Measurements from ENCODE around the gene TMEM272. TPM values are rescaled to one million over a fixed set of nuclear protein-coding genes. Genes with fewer than 3 reads are reported as not detected.

Gene TMEM272
- total and polyA plus RNA-seq, 2 experiments from 2014 or later: not detected

DNA sequence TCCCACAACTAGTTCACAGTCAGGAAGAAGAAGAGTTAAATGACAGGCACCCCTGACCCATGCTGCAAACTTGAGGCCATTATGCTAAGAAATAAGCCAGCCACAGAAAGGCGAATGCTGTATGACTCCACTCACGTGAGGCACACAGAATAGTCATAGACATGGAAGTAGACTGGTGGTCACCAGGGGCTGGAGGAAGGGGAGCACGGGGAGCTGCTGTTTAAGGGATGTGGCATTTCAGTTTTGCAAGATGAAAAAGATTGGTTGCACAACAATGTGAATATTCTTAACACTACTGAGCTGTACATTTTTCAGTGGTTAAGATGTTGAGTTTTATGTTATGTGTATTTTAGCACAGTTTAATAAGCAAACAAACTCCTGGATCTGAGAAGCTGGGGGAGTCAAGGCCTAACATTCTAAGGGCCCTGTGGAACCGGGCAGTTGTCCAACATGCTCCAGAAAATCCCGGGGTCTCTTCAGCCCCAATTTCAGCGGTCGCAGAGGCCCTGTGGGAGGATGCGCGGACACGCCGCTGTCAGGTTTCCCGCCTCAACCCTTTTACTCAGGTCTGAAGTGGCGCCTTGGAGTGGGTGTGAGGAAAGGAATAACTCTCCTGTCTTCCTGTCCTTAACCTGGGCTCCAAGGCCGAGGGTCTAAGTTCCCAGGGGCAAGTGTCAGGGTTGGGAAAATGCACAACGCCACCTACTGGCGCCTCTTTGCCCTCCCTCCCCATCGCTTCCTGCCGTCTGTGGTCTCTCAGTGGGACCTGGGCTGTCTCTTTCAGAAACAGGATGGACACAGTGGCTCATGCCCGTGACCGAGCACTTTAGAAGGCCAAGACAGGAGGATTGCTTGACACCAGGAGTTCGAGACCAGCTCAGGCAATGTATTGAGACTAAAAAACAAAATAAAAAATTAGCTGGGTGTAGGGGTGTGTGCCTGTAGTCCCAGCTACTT is 4.4 kb upstream of the TMEM272 start:
- Histone ChIP-seq H3K9me2 (ENCODE audit: insufficient read depth) (no peaks in the 10 kb centered on the region; the same call in 1 of the 2 replicates), H3K9me3 (ENCODE audit: low read depth) (no peaks in the 10 kb centered on the region), H3K79me2 (ENCODE audit: insufficient read depth) (no peaks in the 10 kb centered on the region), H2AFZ (no peak overlapping the region), H3K9ac (no peak overlapping the region), H3K4me3 (no peak overlapping the region), H3K36me3 (ENCODE audit: low read depth) (no peaks in the 10 kb centered on the region), H4K20me1 (ENCODE audit: insufficient read depth) (no peaks in the 10 kb centered on the region), H3K4me2 (ENCODE audit: unreplicated experiment) (peak overlapping the region; percentile 10), H3K27me3 (replicated peaks; ENCODE audit: insufficient read depth) (peaks cover 10% of the 10 kb centered on the region), H3K27ac (no peak overlapping the region), H3F3A (ENCODE audit: insufficient read depth) (no peaks in the 10 kb centered on the region; the same call in 1 of the 2 replicates), H3K4me1 (ENCODE audit: insufficient read depth) (peaks cover 15% of the 10 kb centered on the region; the same call in 1 of the 2 replicates)
- in situ Hi-C loops (cut with MboI): no loop called here
- TF ChIP-seq EZH2 (IDR thresholded peaks at IDR 0.05; ENCODE audit: insufficient read depth, poor library complexity, severe bottlenecking): no peak
- no peak for TF ChIP-seq EZH2phosphoT487 (IDR thresholded peaks at IDR 0.05; ENCODE audit: insufficient read depth, low read depth)
- peak; percentile 25 for DNase-seq
- 64 to 65% methylated on average over 21 of the region's 21 CpGs for WGBS, 2 experiments (ENCODE audit: low coverage in 1 of 2, low lambda C conversion rate in 2 of 2, missing lambda C conversion rate in 2 of 2)

- H3K27me3 ChIP-seq (replicated peaks; ENCODE audit: insufficient read depth): peaks cover 9% of the 10 kb centered on the region
- 26 to 29% methylated on average over 4 of the region's 4 CpGs for WGBS, 2 experiments (ENCODE audit: low coverage in 1 of 2, low lambda C conversion rate in 2 of 2, missing lambda C conversion rate in 2 of 2)
- H3K79me2 ChIP-seq (ENCODE audit: insufficient read depth): no peaks in the 10 kb centered on the region
- TF ChIP-seq EZH2phosphoT487 (IDR thresholded peaks at IDR 0.05; ENCODE audit: insufficient read depth, low read depth) (no peak), EZH2 (IDR thresholded peaks at IDR 0.05; ENCODE audit: insufficient read depth, poor library complexity, severe bottlenecking) (no peak)
- no peaks in the 10 kb centered on the region; the same call in 1 of the 2 replicates for H3F3A ChIP-seq (ENCODE audit: insufficient read depth)
- H4K20me1 ChIP-seq (ENCODE audit: insufficient read depth): no peaks in the 10 kb centered on the region
- no peaks in the 10 kb centered on the region for H3K36me3 ChIP-seq (ENCODE audit: low read depth)
- H3K4me3 ChIP-seq: no peak overlapping the region
- no peak overlapping the region for H3K9ac ChIP-seq
- peak overlapping the region; percentile 10 for H3K4me2 ChIP-seq (ENCODE audit: unreplicated experiment)
- no peaks in the 10 kb centered on the region for H3K9me2 ChIP-seq (ENCODE audit: insufficient read depth)
- peak; percentile 43 for DNase-seq
- in situ Hi-C loops (cut with MboI): no loop called here
- H3K9me3 ChIP-seq (ENCODE audit: low read depth): no peaks in the 10 kb centered on the region
- H3K4me1 ChIP-seq (ENCODE audit: insufficient read depth): peaks cover 15% of the 10 kb centered on the region; the same call in 1 of the 2 replicates
- no peak overlapping the region for H3K27ac ChIP-seq
- no peak overlapping the region for H2AFZ ChIP-seq
Measured at GRCh38 chr13:51848674-51849073, 3.7 kb upstream of the TMEM272 start.

GRCh38 chr13:51846756-51847155 is 1.8 kb upstream of the TMEM272 start:
- H3F3A ChIP-seq (ENCODE audit: insufficient read depth): no peaks in the 10 kb centered on the region; the same call in 1 of the 2 replicates
- no peak for DNase-seq
- no peaks in the 10 kb centered on the region for H3K79me2 ChIP-seq (ENCODE audit: insufficient read depth)
- H3K9me3 ChIP-seq (ENCODE audit: low read depth): no peaks in the 10 kb centered on the region
- no peaks in the 10 kb centered on the region for H3K36me3 ChIP-seq (ENCODE audit: low read depth)
- H3K4me1 ChIP-seq (ENCODE audit: insufficient read depth): peaks cover 15% of the 10 kb centered on the region; the same call in 1 of the 2 replicates
- no peak overlapping the region for H3K4me2 ChIP-seq (ENCODE audit: unreplicated experiment)
- peaks cover 18% of the 10 kb centered on the region for H3K27me3 ChIP-seq (replicated peaks; ENCODE audit: insufficient read depth)
- WGBS, 2 experiments (ENCODE audit: low coverage in 1 of 2, low lambda C conversion rate in 2 of 2, missing lambda C conversion rate in 2 of 2): 62 to 76% methylated on average over 1 of the region's 1 CpG
- no peak overlapping the region for H3K4me3 ChIP-seq
- no peak for TF ChIP-seq EZH2 (IDR thresholded peaks at IDR 0.05; ENCODE audit: insufficient read depth, poor library complexity, severe bottlenecking)
- TF ChIP-seq EZH2phosphoT487 (IDR thresholded peaks at IDR 0.05; ENCODE audit: insufficient read depth, low read depth): no peak
- H3K27ac ChIP-seq: no peak overlapping the region
- H2AFZ ChIP-seq: no peak overlapping the region
- in situ Hi-C loops (cut with MboI): no loop called here
- no peaks in the 10 kb centered on the region for H3K9me2 ChIP-seq (ENCODE audit: insufficient read depth)
- no peaks in the 10 kb centered on the region for H4K20me1 ChIP-seq (ENCODE audit: insufficient read depth)
- H3K9ac ChIP-seq: no peak overlapping the region

DNA sequence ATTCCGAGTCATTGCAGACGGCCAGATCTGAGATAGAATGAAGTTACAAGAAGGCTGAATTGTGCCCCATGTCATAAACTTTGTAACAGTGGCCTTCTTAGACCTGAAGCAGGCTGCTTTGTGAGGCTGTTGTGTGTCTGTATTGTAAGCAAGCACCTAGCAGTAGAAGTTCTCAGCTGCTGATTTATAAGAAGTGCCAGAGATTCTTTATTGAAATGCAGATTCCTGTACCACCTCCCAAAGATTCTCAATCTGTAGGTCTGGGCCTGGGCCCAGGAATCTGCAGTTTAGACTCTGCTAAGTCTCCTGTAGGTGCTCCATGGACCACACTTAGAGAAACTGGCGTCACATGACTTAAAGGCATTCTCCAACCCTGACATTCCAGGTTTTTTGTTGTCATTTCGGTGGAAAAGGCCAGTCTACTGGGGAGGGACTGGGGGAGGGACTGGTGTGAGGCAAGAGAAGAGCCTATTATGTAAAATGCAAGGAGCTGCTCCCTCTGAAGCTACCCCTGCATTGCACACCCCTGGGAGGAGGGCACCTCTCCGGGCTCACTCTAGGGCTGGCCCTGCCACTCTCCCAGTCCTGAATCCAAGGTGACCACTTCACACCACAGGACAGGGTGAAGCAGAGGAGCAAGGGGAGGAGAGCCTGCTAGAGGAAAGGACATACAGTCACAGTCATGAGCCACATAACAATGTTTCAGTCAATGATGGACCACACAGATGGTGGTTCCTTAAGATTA is 769 bp upstream of the TMEM272 start:
- Histone ChIP-seq H3K27me3 (replicated peaks; ENCODE audit: insufficient read depth) (peaks cover 22% of the 10 kb centered on the region), H3K4me1 (ENCODE audit: insufficient read depth) (peaks cover 15% of the 10 kb centered on the region; the same call in 1 of the 2 replicates), H3K9me3 (ENCODE audit: low read depth) (no peaks in the 10 kb centered on the region), H3F3A (ENCODE audit: insufficient read depth) (no peaks in the 10 kb centered on the region; the same call in 1 of the 2 replicates), H3K4me3 (no peak overlapping the region), H3K27ac (no peak overlapping the region), H4K20me1 (ENCODE audit: insufficient read depth) (no peaks in the 10 kb centered on the region), H3K9me2 (ENCODE audit: insufficient read depth) (no peaks in the 10 kb centered on the region), H2AFZ (peak overlapping the region; percentile 88), H3K79me2 (ENCODE audit: insufficient read depth) (no peaks in the 10 kb centered on the region), H3K9ac (no peak overlapping the region), H3K4me2 (ENCODE audit: unreplicated experiment) (peak overlapping the region; percentile 57), H3K36me3 (ENCODE audit: low read depth) (no peaks in the 10 kb centered on the region)
- no peak for DNase-seq
- TF ChIP-seq EZH2phosphoT487 (IDR thresholded peaks at IDR 0.05; ENCODE audit: insufficient read depth, low read depth) (no peak), EZH2 (IDR thresholded peaks at IDR 0.05; ENCODE audit: insufficient read depth, poor library complexity, severe bottlenecking) (no peak)
- in situ Hi-C loops (cut with MboI): no loop called here
- WGBS, 2 experiments (ENCODE audit: low coverage in 1 of 2, low lambda C conversion rate in 2 of 2, missing lambda C conversion rate in 2 of 2): 45 to 48% methylated on average over 5 of the region's 5 CpGs
